ENCODE results near the gene PDLIM4.

GRCh38 chr5:132273631-132274030 lies 16.1 kb downstream of the PDLIM4 start:
- TF ChIP-seq EGR1 (IDR thresholded peaks at IDR 0.05) = no peak
- no peak for TF ChIP-seq NFIC (IDR thresholded peaks at IDR 0.05)
- no peak for TF ChIP-seq USF1 (IDR thresholded peaks at IDR 0.05)
- no peak for TF ChIP-seq EP300 (IDR thresholded peaks at IDR 0.05; ENCODE audit: borderline replicate concordance)
- TF ChIP-seq FOXM1 (IDR thresholded peaks at IDR 0.05; ENCODE audit: borderline replicate concordance, low read depth) = no peak
- TF ChIP-seq CEBPB (IDR thresholded peaks at IDR 0.05) = no peak
- TF ChIP-seq RAD21 (IDR thresholded peaks at IDR 0.05; ENCODE audit: low read depth) = no peak
- TF ChIP-seq YY1 (IDR thresholded peaks at IDR 0.05; ENCODE audit: low read depth) = no peak
- no peak for TF ChIP-seq TAF1 (IDR thresholded peaks at IDR 0.05; ENCODE audit: low read depth)
- no peak for TF ChIP-seq MAX (IDR thresholded peaks at IDR 0.05)
- no peak for TF ChIP-seq CREB1 (IDR thresholded peaks at IDR 0.05; ENCODE audit: low read depth)
